Endothelial cell of umbilical vein (primary cell): ENCODE measurements around the gene ISL1. TPM values are rescaled to one million over a fixed set of nuclear protein-coding genes. Genes with fewer than 3 reads are reported as not detected.

Experiments used
- BruUV-seq: library from RNA; stranded (reverse); fragments of 400-500 nt; replicated peaks from 2 replicates; lab custom pipeline; 2021; lab: Mats Ljungman, UMichigan
- CTCF ChIA-PET: fragments of 300-600, 350-600 bp; sonication (Branson Sonifier 250); formaldehyde crosslinking; loops from one replicate; lab custom pipeline; 2021; ENCODE audit warnings: antibody characterized with exemption, inconsistent platforms; lab: Charles Lee
- POLR2A ChIA-PET: fragments of 300-600, 350-600 bp; sonication (Branson Sonifier 250); formaldehyde crosslinking; loops from one replicate; lab custom pipeline; 2021; ENCODE audit warnings: antibody characterized with exemption, inconsistent platforms; lab: Charles Lee
- DNase-seq: peaks from one replicate; pipeline ENCODE4 v3.0.0-alpha.2; 2011; ENCODE audit warnings: low read depth, low spot score
- FAIRE-seq: peaks from 2 replicates; lab custom pipeline; 2011; peaks lifted over from hg19 to GRCh38; lab: Jason Lieb, UNC
- H2AFZ ChIP-seq: 2 replicates; pipeline ENCODE4 v1.6.0; 2012; ENCODE audit warnings: low read depth, low read length, control low read depth, inconsistent platforms
- H3K27ac ChIP-seq: 2 replicates; pipeline ENCODE4 v1.5.1; 2011; ENCODE audit warnings: low read depth, mild to moderate bottlenecking, control low read depth, low read length, moderate library complexity; ENCODE audit not compliant: insufficient read depth
- H3K27me3 ChIP-seq, 2 experiments: 2 replicates each; pipeline versions ENCODE4 v1.6.0 to v1.6.1; 2011; ENCODE audit warnings: low read length in 2 of 2, mixed read lengths in 1 of 2; ENCODE audit not compliant: control insufficient read depth in 2 of 2, insufficient read depth in 2 of 2
- H3K36me3 ChIP-seq, 2 experiments: 2 replicates in 1 of 2; 3 replicates in 1 of 2; pipeline ENCODE4 v1.5.1; 2011; ENCODE audit warnings: low read length in 2 of 2, mild to moderate bottlenecking in 1 of 2, moderate library complexity in 1 of 2; ENCODE audit not compliant: control insufficient read depth in 2 of 2, insufficient read depth in 2 of 2; ENCODE audit errors: extremely low read depth in 1 of 2
- H3K4me1 ChIP-seq: 3 replicates; pipeline ENCODE4 v1.5.1; 2011; ENCODE audit warnings: mild to moderate bottlenecking, low read length; ENCODE audit not compliant: control insufficient read depth, insufficient read depth; ENCODE audit errors: extremely low read depth
- H3K4me2 ChIP-seq: 2 replicates; pipeline ENCODE4 v1.6.1; 2011; ENCODE audit warnings: low read length, control low read depth, mixed read lengths; ENCODE audit not compliant: insufficient read depth
- H3K4me3 ChIP-seq, 3 experiments: fragments of 200-600 bp in 1 of 3; sonication (generic), shearing (Covaris generic) in 1 of 3; replicated peaks in 1 of 3; 2 replicates each; pipeline ENCODE4 v1.5.1; 2011 to 2016; ENCODE audit warnings: control low read depth in 3 of 3, low read length in 3 of 3, mild to moderate bottlenecking in 2 of 3, inconsistent platforms in 1 of 3, low read depth in 1 of 3, moderate library complexity in 1 of 3; ENCODE audit not compliant: insufficient read depth in 1 of 3
- H3K79me2 ChIP-seq: 2 replicates; pipeline ENCODE4 v1.6.0; 2012; ENCODE audit warnings: low read length, inconsistent platforms; ENCODE audit not compliant: control insufficient read depth, insufficient read depth
- H3K9ac ChIP-seq: replicated peaks from 2 replicates; pipeline ENCODE3; 2011; ENCODE audit warnings: low read length, control low read depth; ENCODE audit not compliant: insufficient read depth; ENCODE audit errors: extremely low read depth
- H3K9me1 ChIP-seq: replicated peaks from 3 replicates; pipeline ENCODE4 v1.6.0; 2011; ENCODE audit warnings: mild to moderate bottlenecking, low read length; ENCODE audit not compliant: control insufficient read depth, insufficient read depth; ENCODE audit errors: extremely low read depth
- H3K9me3 ChIP-seq: replicated peaks from 2 replicates; pipeline ENCODE4 v1.5.1; 2012; ENCODE audit warnings: low read length, inconsistent platforms; ENCODE audit not compliant: control insufficient read depth, insufficient read depth
- H4K20me1 ChIP-seq: replicated peaks from 2 replicates; pipeline ENCODE3; 2011; ENCODE audit warnings: mild to moderate bottlenecking, low read length; ENCODE audit not compliant: control insufficient read depth, insufficient read depth; ENCODE audit errors: extremely low read depth
- CTCF ChIP-seq, 2 donors: IDR thresholded peaks; 1 replicate in 1 of 2; 2 replicates in 1 of 2; pipeline ENCODE4 v1.5.1; 2011; ENCODE audit warnings: low read length in 2 of 2, mild to moderate bottlenecking in 2 of 2, moderate library complexity in 2 of 2, control low read depth in 1 of 2, inconsistent platforms in 1 of 2, low read depth in 1 of 2; ENCODE audit not compliant: insufficient read depth in 1 of 2; ENCODE audit errors: extremely low read depth in 1 of 2
- EZH2 ChIP-seq: IDR thresholded peaks from 2 replicates; pipeline ENCODE4 v1.6.1; 2012; ENCODE audit warnings: borderline replicate concordance, low read depth, mild to moderate bottlenecking, moderate library complexity, low read length, inconsistent platforms; ENCODE audit not compliant: severe bottlenecking
- FOS ChIP-seq: IDR thresholded peaks from 2 replicates; pipeline ENCODE4 v1.6.1; 2011; ENCODE audit warnings: mild to moderate bottlenecking, low read length, moderate library complexity, borderline replicate concordance; ENCODE audit not compliant: insufficient read depth
- GATA2 ChIP-seq: IDR thresholded peaks from 2 replicates; pipeline ENCODE4 v1.7.0; 2011; ENCODE audit warnings: low read depth, mild to moderate bottlenecking, moderate library complexity, mixed read lengths, low read length; ENCODE audit not compliant: insufficient read length, insufficient read depth
- JUN ChIP-seq: IDR thresholded peaks from 2 replicates; pipeline ENCODE4 v1.6.1; 2011; ENCODE audit warnings: borderline replicate concordance, low read depth; ENCODE audit not compliant: insufficient read length, insufficient read depth
- MYC ChIP-seq: IDR thresholded peaks from one replicate; pipeline ENCODE4 v1.6.1; 2011; ENCODE audit warnings: mild to moderate bottlenecking, low read depth, low read length
- POLR2A ChIP-seq: IDR thresholded peaks from 2 replicates; pipeline ENCODE4 v1.6.1; 2012; ENCODE audit warnings: low read depth, mild to moderate bottlenecking, control low read depth, low read length
- POLR2AphosphoS5 ChIP-seq: IDR thresholded peaks from 2 replicates; pipeline ENCODE4 v1.6.1; 2012; ENCODE audit warnings: low read depth, mild to moderate bottlenecking, control low read depth, low read length, moderate library complexity; ENCODE audit not compliant: insufficient read depth
- dilution Hi-C: fragments of 300-500 bp; cut with MboI; formaldehyde crosslinking; loops from one replicate; pipeline ENCODE4 v1.15.0; 2019; ENCODE audit warnings: low sequenced_read_pairs; ENCODE audit not compliant: extremely low pct_ligation_motif_present
- intact Hi-C: fragments of 100-400 bp; cut with micrococcal nuclease; formaldehyde crosslinking; loops from one replicate; pipeline ENCODE4 v1.10.0; 2022
- polyA plus RNA-seq, 4 experiments: library from polyadenylated mRNA; depleted of rRNA in 3 of 4; stranded (reverse) in 3 of 4; unstranded in 1 of 4; fragments of >200 nt; gene quantifications; 2 replicates each; pipeline versions ENCODE4 v1.2.1 to v1.2.3, GENCODE V29; 2011 to 2012; ENCODE audit warnings: missing spikeins in 1 of 4
- total RNA-seq: library from RNA; stranded (reverse); gene quantifications from 2 replicates; pipeline ENCODE4 v1.2.3, GENCODE V29; 2021
- TF ChIP-seq, protein P1 (sequence below): IDR thresholded peaks from 2 replicates; pipeline ENCODE4 v1.6.1; 2011; ENCODE audit not compliant: insufficient read depth, insufficient read length

ISL1 gene
- total and polyA plus RNA-seq, 2 donors (not counting 3 experiments of a cell fraction or from before 2014, with no cell fraction given): 0.28 to 1.1 TPM

DNA sequence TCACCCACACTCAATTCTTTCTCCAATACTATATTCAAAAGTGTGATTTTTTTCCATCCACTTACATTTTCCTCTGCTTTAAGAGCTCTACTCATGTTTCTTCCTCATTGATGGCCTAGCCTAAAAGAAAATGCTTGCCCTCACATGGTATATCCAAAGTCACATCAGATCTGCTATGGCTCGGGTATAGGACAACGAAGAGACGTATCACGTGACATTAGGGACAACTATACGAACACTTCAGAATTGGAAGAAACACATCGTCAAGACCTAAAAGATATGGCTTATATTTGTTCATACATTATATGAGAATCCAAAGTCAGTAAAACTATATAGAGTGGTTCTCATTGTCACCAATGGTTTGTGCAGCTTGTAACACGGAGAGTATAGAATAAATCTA is 8.2 kb upstream of the ISL1 start:
- DNase-seq: no peak
- no peak overlapping the region for H3K9ac ChIP-seq
- no peak overlapping the region for H2AFZ ChIP-seq
- ChIA-PET POLR2A (no interaction called here), CTCF (no interaction called here)
- H3K9me1 ChIP-seq: no peaks in the 10 kb centered on the region
- H3K4me1 ChIP-seq: no peaks in the 10 kb centered on the region
- no peak overlapping the region for H3K4me2 ChIP-seq
- no peaks in the 10 kb centered on the region for H3K36me3 ChIP-seq
- peaks cover 23 to 37% of the 10 kb centered on the region in 2 experiments for H3K27me3 ChIP-seq
- no peak for FAIRE-seq
- intact Hi-C loops (no loop called here), dilution Hi-C loops (no loop called here)
- no peak for TF ChIP-seq POLR2AphosphoS5
- no peak for TF ChIP-seq GATA2
- TF ChIP-seq EZH2: no peak
- no peak for TF ChIP-seq CTCF (IDR thresholded peaks at IDR 0.05; ENCODE audit: extremely low read depth in 1 of 2, insufficient read depth in 1 of 2, low read depth in 1 of 2, low read length in 2 of 2)
- TF ChIP-seq, protein P1, sequence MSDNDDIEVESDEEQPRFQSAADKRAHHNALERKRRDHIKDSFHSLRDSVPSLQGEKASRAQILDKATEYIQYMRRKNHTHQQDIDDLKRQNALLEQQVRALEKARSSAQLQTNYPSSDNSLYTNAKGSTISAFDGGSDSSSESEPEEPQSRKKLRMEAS: no peak
- TF ChIP-seq JUN: no peak
- no peak for TF ChIP-seq POLR2A
- no peak for TF ChIP-seq MYC
- no peak for TF ChIP-seq FOS
- H3K27ac ChIP-seq: no peak overlapping the region
- no peaks in the 10 kb centered on the region for H3K9me3 ChIP-seq
- no peaks in the 10 kb centered on the region for H4K20me1 ChIP-seq
- H3K4me3 ChIP-seq: no peak overlapping the region
- BruUV-seq: no TSS peak
- H3K79me2 ChIP-seq: no peaks in the 10 kb centered on the region
